HG03139 (cell line): Measurements from ENCODE around the gene APMAP.
A peak's percentile ranks its signal among the peaks of the same experiment; 100 is the strongest.

Source experiments
- ATAC-seq: cut with Tn5 transposase; IDR thresholded peaks from one replicate; pipeline ENCODE4 v1.9.1; 2021; ENCODE audit not compliant: unreplicated experiment

Gene APMAP

GRCh38 chr20:24992487-24993205 lies at the start of gene APMAP:
Gene APMAP (minus strand): TSS chr20:24992751. CDS start chr20:24992688, 63 bp downstream.
- peak; percentile 94 for ATAC-seq

GRCh38 chr20:25041813-25042530 lies 49.4 kb upstream of the APMAP start:
- no peak for ATAC-seq

DNA sequence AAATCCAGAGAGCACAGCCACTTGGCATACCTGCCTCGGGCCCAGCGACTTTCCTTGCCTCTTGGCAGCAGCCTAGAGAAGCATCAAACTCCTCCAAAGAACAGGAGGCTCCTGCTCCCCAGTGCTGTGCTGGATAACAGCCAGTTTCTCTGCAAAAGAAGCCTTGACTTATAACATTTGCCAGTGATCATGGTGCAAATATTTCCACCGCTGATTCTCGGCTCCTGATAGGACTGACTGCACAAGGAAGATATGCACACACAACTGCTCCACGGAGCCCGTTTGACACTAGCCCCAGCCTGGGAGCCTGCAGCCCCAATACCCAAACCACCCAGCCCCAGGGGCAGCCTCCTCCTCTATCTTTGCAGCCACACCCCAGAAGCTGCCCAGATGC lies 47.9 kb upstream of the APMAP start:
- ATAC-seq: no peak

DNA sequence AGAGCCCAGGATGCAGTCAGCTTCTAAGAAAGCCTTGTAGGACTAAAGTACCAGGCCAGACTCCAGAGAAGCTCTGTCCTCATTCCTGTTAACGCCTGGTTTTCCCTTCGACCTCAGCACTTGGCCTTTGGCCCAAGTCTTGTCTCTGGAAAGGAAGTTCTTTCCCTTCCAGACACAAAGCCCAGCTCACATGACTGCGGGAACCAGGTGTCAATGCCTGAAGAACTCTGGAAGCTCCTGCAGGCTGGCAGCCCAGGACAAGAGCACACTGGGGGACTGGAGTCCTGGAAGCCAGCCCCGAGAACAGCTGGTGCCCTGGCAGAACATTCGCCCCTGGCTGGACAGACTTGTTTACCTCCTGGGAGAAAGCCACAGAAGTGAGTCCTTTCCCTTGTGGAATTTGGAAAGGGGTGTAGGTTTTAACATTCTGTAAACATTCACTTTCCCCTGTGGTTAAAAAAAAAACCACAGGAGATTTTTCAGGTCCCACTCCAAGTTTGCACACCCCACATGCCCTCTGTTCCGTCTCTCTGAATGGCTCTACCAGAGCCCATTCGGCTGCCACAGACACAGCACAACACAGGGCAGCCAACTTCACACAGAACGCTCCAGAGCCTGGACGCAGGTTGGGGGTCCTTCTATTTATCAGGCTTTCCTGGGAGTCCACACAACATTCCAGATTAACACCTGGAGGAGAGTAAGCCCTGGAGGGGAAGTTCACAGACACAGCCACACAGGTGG lies 47.3 kb upstream of the APMAP start:
- ATAC-seq: no peak

GRCh38 chr20:25038591-25039015 lies 46.1 kb upstream of the APMAP start:
- ATAC-seq: no peak

GRCh38 chr20:25038103-25038410 lies 45.5 kb upstream of the APMAP start:
- no peak for ATAC-seq

DNA sequence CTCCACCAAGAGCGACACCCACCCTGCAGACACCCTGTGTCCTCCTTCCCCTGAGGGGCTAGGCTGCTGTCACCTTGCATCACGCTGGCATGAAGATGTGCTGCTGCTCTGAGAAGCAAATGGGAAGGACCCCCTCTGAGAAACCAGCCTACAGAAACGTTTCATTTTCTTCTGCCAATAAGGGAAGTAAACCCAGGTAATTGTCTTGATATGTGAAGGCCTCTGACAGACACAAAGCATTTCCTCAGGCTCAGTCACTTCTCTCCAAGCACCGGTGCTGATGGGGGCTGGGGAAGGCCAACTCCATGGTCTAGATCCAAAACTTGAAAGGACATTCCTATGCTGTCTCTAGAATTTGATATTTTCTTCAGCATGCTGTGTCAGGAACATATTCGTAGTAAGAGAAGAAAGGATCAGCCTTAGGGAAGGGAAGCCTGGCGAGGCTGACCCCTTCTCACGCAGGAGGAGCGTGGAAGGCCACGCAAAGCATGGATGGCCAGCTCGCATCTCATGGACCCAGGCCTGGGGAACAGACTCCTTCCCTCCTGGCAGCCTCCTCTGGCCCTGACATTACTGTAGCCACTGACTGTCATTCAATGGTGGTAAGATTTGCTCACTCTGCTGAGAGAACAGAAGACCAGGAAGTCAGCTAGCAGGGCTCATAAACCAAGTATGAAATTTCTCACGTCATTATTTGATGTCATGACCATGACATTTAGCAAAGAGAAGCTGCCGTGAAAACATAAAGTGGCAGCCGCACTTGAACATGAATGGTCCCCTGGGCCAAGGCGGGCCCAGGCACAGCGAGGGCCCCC lies 44.9 kb upstream of the APMAP start:
- ATAC-seq: no peak

DNA sequence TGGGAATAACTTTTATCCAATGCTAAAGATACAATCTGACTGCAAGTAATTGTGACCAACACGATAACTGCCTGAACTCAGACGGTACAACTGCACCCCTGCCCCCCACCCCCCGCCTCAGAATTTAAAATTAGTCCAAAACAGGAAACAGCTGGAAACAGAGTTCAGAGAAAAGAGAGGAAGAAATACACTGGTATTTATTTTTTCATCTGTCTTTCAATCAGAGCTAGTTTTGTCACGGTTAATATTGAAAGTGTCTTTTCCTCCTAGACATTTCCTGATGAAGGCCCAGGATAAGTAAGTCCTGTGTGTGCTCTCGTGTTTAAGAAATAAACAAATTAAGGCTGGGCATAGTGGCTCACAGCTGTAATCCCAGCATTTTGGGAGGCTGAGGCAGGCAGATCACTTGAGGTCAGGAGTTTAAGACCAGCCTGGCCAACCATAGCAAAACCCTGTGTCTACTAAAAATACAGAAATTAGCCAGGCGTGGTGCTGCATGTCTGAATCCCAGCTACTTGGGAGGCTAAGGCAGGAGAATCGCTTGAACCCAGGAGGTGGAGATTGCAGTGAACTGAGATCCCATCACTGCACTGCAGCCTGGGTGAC lies 43.9 kb upstream of the APMAP start:
- no peak for ATAC-seq

DNA sequence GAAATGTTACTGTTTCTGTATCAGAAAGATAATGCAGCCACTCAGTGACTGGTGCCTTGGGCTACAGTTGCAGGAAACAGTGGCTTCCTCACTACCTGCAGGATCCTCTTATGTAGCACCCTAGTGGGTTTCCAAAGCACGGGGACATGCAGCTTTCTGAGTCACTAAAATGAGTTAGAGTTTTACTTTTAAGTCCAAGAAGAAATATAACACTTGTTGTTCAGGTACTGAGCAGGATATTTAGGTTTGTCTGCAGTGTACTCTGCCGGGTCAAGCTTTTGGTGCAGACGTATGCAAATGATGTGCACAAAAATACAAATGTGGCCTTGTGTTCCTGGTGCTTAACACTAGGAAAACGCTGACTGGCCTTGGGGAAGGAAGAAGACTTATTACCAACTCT lies 43.4 kb upstream of the APMAP start:
- ATAC-seq: no peak

DNA sequence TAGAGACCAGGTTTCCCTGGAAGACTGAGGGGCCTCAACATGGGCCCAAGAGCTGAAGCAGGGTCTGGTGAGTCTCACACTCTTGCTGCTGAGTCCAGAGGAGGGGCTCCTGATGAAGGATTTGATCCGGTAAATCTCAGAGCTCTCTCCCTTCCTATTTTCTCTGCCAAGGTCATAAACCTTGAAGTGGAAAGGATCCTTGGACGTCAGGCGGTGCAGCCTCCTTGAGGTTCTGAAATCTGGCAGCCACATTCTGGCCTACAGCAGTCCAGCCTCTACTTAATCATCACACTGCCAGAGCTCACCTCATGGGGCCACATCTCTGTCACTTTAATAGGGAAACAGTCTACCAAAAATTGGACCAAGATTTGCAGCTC lies 41.4 kb upstream of the APMAP start:
- no peak for ATAC-seq

DNA sequence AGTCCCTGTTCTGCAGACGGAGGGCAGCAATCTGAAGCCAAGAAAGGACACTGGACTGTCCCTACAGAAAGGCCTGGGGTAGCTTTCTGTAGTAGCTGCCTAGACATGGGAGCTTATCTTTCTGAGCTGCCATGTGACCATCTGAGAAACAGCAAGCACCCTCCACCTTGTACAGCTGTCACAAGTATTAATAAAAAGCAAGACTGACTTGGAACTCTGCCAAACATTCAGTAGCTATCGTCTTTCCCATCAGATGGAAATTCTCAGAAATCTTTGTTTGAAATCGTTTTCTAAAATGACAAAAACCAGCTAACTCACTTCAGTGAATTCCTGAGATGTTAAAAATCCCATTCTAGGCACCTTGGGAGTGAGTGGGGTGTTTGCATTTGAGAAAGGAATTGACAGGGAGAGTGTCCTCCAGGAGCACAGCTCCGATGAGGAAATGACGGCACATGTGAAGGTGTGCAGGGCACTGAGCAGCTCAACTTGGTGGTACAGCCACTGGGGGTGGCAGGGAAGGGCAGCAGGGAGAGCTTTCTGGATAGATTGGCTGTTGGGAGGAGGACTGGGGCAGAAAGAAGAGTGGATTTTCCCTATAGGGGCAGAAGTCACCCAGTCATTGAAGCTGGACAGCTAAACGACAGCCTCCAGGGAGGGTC lies 40.8 kb upstream of the APMAP start:
- ATAC-seq: no peak

GRCh38 chr20:25032478-25033264 lies 40.1 kb upstream of the APMAP start:
- ATAC-seq: no peak

- no peak for ATAC-seq
Observed at GRCh38 chr20:25032065-25032477, 39.5 kb upstream of the APMAP start.

- no peak for ATAC-seq
Observed at GRCh38 chr20:25031241-25031640, 38.7 kb upstream of the APMAP start.

DNA sequence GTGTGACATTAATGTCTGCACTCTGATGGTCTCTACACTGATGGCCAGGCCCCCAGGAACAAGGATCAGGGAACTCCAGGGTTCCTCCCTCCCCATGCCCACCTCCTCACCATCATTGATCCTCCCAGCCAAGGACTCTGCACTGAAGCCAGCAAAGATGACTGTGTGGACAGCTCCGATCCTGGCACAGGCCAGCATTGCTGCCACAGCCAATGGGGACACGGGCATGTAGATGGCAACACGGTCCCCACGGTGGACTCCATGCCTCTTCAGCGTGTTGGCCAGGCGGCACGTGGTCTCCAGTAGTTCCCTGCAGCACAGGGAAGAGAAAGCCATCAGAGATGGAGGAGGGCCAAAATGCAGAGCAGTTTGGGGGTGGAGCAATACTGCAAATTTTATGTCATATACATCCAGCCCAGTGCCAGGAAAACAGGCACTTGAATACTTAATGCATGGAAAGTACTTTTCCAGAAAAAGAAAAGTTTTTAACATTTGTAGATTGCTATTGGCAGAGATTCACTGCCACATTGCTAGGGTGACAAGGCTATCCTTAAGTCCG lies 38.2 kb upstream of the APMAP start:
- ATAC-seq: no peak

DNA sequence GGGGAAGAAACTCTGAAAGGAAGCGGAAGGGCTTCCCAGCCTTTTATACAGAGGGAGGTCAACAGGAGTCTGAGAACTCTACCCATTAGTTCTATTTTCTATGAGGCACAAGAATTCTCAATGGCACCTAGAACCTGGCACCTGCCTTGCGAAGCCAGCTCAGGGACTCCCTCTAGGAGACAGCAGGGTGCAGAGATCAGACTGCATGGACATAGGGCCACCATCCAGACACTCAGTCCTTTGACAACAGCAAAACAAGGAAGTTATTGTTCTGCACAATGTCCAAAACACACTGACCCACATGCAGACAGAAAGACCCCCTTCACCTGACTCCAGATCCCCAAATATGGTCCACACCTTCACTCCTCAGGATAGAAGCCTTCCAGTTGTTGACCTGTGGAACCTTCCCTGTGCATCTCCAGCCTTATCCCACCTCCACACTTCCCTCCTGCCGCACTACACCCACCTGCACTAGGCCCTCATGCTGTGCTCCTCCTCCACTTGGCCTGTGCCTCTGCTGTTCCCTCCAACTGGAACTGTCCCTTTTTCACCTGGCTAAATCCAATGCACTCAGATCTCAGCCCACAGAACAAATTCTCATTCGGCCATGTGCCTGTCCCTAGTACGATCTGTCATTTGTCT lies 37.6 kb upstream of the APMAP start:
- ATAC-seq: no peak

DNA sequence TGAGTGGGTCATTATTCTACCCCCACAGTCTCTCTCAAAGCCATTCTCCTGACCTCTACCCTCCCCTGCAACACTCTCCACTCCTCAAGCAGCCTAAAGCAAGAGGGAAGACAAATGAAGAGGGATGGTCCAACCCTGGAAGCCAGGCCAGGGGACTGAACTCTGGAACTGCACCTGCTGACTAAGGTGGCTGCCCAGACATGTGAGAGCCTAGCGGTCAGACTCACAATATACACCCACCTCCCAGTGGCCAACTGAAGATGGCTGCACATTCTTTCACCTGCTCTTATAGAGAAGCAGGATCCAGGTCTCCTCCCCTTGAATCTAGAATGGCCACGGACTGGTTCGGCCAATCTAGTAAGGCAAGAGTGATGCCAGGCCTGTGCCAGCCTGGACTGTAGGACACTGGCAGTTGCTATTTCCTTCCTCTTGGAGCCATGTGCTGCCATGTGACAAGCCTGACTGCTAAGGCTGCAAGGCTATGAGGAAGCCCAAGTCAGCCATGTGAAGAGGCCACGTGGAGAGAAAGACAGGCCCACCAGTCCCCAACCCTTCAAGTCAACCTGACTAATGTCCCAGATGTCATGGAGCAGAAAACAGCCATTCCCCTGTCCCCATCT lies 33.5 kb upstream of the APMAP start:
- ATAC-seq: no peak

- ATAC-seq: no peak
Observed at GRCh38 chr20:25025091-25025861, 32.7 kb upstream of the APMAP start.
